Measurements from ENCODE around the gene AGPAT1. TPM values are rescaled to one million over a fixed set of nuclear protein-coding genes. Genes with fewer than 3 reads are reported as not detected.

The AGPAT1 gene
- total and polyA plus RNA-seq, 2 experiments from 2014 or later, result 39.7 to 71.2 TPM

DNA sequence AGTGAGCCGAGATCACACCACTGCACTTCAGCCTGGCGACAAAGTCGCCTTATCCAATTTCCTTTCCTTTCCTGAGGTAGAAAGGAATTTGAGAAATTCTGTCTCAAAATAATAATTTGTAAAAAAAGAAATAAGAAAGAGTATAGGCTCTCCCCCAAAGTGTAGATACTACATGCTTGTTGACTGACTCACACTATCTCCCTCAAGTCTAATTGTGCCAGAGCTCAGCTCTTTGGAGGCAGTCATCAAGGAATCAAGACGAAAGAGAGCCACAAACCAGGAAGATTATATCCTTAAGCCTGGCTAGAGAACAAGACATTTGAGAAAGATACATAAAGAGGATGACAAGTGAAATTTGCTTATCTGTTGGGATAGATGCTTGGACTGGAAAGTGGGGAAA lies 42.1 kb downstream of the AGPAT1 start:
- Histone ChIP-seq H3K36me3 (ENCODE audit: low read depth) (no peaks in the 10 kb centered on the region), H3K9me2 (ENCODE audit: insufficient read depth) (no peaks in the 10 kb centered on the region), H3K4me3 (no peak overlapping the region), H3K4me1 (ENCODE audit: insufficient read depth) (peaks cover 17% of the 10 kb centered on the region; the same call in 1 of the 2 replicates), H3F3A (ENCODE audit: insufficient read depth) (no peaks in the 10 kb centered on the region; the same call in 1 of the 2 replicates), H3K27me3 (replicated peaks; ENCODE audit: insufficient read depth) (no peaks in the 10 kb centered on the region), H3K9me3 (ENCODE audit: low read depth) (no peaks in the 10 kb centered on the region), H4K20me1 (ENCODE audit: insufficient read depth) (no peaks in the 10 kb centered on the region), H2AFZ (peak overlapping the region; percentile 77), H3K4me2 (ENCODE audit: unreplicated experiment) (peak overlapping the region; percentile 53), H3K27ac (no peak overlapping the region), H3K79me2 (ENCODE audit: insufficient read depth) (peaks cover 11% of the 10 kb centered on the region), H3K9ac (no peak overlapping the region)
- in situ Hi-C loops (cut with MboI), result no loop called here
- no peak for TF ChIP-seq EZH2phosphoT487 (IDR thresholded peaks at IDR 0.05; ENCODE audit: insufficient read depth, low read depth)
- no peak for TF ChIP-seq EZH2 (IDR thresholded peaks at IDR 0.05; ENCODE audit: insufficient read depth, poor library complexity, severe bottlenecking)
- DNase-seq, result peak; percentile 61
- WGBS, 2 experiments (ENCODE audit: low coverage in 1 of 2, low lambda C conversion rate in 2 of 2, missing lambda C conversion rate in 2 of 2), result 58 to 61% methylated on average over 4 of the region's 4 CpGs

DNA sequence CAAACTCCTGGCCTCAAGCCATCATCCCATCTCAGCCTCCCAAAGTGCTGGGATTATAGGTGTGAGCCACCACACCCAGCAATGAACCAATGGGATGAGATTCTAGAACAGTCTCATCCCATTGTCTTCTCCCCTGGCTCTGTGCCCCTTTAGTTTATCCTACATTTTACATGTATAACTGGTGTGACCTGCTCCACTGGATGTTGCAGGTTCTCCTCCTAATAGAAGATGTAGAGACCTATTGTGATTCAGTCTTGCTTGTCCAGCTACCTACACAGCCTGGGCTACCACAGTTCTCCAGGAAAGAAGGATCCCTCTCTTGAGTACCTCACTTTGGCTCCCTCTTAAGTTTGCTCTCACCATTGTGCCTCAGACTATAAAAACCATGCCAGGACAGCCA lies 43.8 kb downstream of the AGPAT1 start:
- Histone ChIP-seq H4K20me1 (ENCODE audit: insufficient read depth) (no peaks in the 10 kb centered on the region), H3K36me3 (ENCODE audit: low read depth) (no peaks in the 10 kb centered on the region), H3K27ac (no peak overlapping the region), H3K27me3 (replicated peaks; ENCODE audit: insufficient read depth) (no peaks in the 10 kb centered on the region), H3K4me3 (no peak overlapping the region), H2AFZ (no peak overlapping the region), H3F3A (ENCODE audit: insufficient read depth) (no peaks in the 10 kb centered on the region; the same call in 1 of the 2 replicates), H3K9me2 (ENCODE audit: insufficient read depth) (no peaks in the 10 kb centered on the region), H3K79me2 (ENCODE audit: insufficient read depth) (peaks cover 23% of the 10 kb centered on the region), H3K9ac (no peak overlapping the region), H3K4me2 (ENCODE audit: unreplicated experiment) (no peak overlapping the region), H3K4me1 (ENCODE audit: insufficient read depth) (peaks cover 24% of the 10 kb centered on the region; the same call in 1 of the 2 replicates), H3K9me3 (ENCODE audit: low read depth) (no peaks in the 10 kb centered on the region)
- DNase-seq, result no peak
- TF ChIP-seq EZH2 (IDR thresholded peaks at IDR 0.05; ENCODE audit: insufficient read depth, poor library complexity, severe bottlenecking) (no peak), EZH2phosphoT487 (IDR thresholded peaks at IDR 0.05; ENCODE audit: insufficient read depth, low read depth) (no peak)
- in situ Hi-C loops (cut with MboI), result no loop called here

DNA sequence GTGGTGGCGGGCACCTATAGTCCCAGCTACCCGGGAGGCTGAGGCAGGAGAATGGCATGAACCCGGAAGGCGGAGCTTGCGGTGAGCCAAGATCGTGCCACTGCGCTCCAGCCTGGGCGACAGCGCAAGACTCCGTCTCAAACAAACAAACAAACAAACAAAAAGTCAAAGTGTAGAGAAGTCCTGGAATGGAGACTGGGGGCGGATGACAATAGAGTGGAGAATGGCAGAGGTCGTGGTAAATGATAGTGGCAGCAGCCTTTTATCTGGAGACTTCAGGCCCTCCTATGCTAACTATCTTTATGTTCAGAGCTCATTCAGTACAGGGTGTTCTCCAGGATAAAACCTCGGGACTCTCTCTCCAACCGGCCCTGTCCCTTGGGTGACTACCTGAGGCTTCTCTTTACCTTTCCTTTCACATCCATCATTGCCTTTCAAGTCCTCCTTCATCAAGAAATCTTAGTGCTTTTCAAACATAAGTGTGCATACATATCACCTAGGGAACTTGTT lies 44.4 kb downstream of the AGPAT1 start:
- in situ Hi-C loops (cut with MboI), result no loop called here

DNA sequence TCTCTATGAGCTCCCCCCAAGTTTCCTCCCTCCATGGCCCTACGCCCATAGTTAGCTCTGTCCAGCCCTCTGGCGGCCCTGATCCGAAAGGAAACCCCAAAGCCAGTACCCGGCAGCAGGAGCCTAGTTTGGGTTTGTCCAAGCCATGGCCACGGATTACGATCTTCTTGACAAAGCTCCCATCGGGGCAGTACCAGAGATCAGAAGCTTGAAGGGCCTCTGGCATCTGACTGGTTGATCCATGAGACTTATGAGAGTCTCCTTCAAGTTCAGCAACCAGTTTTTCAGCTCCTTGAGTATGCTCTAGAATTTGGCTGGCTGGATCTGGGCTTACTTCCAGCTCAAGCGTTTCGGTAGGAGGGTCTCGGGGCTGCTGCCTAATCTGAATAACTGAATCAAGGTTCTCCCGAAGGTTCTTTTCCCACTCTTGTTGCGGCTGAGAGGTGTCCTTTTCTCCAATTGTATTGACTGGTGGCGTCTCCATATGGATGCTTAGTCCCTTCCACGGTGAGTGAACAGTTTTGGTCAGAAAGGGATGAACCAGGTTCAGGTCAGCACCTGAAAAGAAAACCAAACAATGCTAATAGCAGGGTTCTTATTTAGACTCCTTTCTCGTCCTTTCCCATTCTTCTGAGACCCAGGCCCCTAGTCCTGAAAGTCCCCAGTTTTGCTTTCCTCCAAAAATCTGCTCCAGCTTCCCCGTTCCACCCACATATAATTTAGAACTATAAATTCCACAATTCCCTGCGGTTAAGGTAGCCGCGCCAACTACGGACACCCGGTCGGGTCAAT lies 46.4 kb downstream of the AGPAT1 start:
- Histone ChIP-seq H3K36me3 (ENCODE audit: low read depth) (peaks cover 7% of the 10 kb centered on the region; the same call in 1 of the 2 replicates), H3K4me1 (ENCODE audit: insufficient read depth) (peaks cover 32% of the 10 kb centered on the region), H3K27ac (peak overlapping the region; percentile 66), H4K20me1 (ENCODE audit: insufficient read depth) (no peaks in the 10 kb centered on the region), H3K4me3 (peak overlapping the region; percentile 98), H3K9ac (peak overlapping the region; percentile 83), H3K9me3 (ENCODE audit: low read depth) (no peaks in the 10 kb centered on the region), H3K4me2 (ENCODE audit: unreplicated experiment) (peak overlapping the region; percentile 90), H3F3A (ENCODE audit: insufficient read depth) (no peaks in the 10 kb centered on the region; the same call in 1 of the 2 replicates), H3K9me2 (ENCODE audit: insufficient read depth) (no peaks in the 10 kb centered on the region), H3K79me2 (ENCODE audit: insufficient read depth) (peaks cover 49% of the 10 kb centered on the region), H3K27me3 (replicated peaks; ENCODE audit: insufficient read depth) (no peaks in the 10 kb centered on the region), H2AFZ (peak overlapping the region; percentile 96)
- TF ChIP-seq EZH2phosphoT487 (IDR thresholded peaks at IDR 0.05; ENCODE audit: insufficient read depth, low read depth), result no peak
- no peak for TF ChIP-seq EZH2 (IDR thresholded peaks at IDR 0.05; ENCODE audit: insufficient read depth, poor library complexity, severe bottlenecking)
- in situ Hi-C loops (cut with MboI), result no loop called here
- 20 to 22% methylated on average over 22 of the region's 22 CpGs for WGBS, 2 experiments (ENCODE audit: low coverage in 1 of 2, low lambda C conversion rate in 2 of 2, missing lambda C conversion rate in 2 of 2)
- DNase-seq, result peak; percentile 49

More for the DNA sequence above, 44.4 kb downstream of the AGPAT1 start:
- Histone ChIP-seq H2AFZ (no peak overlapping the region), H3K4me3 (no peak overlapping the region), H3K4me1 (ENCODE audit: insufficient read depth) (peaks cover 30% of the 10 kb centered on the region), H3K9ac (no peak overlapping the region), H3K36me3 (ENCODE audit: low read depth) (peaks cover under 1% of the 10 kb centered on the region; the same call in 1 of the 2 replicates), H4K20me1 (ENCODE audit: insufficient read depth) (no peaks in the 10 kb centered on the region), H3K27ac (no peak overlapping the region), H3F3A (ENCODE audit: insufficient read depth) (no peaks in the 10 kb centered on the region; the same call in 1 of the 2 replicates), H3K9me3 (ENCODE audit: low read depth) (no peaks in the 10 kb centered on the region), H3K4me2 (ENCODE audit: unreplicated experiment) (no peak overlapping the region), H3K9me2 (ENCODE audit: insufficient read depth) (no peaks in the 10 kb centered on the region), H3K79me2 (ENCODE audit: insufficient read depth) (peaks cover 29% of the 10 kb centered on the region), H3K27me3 (replicated peaks; ENCODE audit: insufficient read depth) (no peaks in the 10 kb centered on the region)
- TF ChIP-seq EZH2phosphoT487 (IDR thresholded peaks at IDR 0.05; ENCODE audit: insufficient read depth, low read depth) (no peak), EZH2 (IDR thresholded peaks at IDR 0.05; ENCODE audit: insufficient read depth, poor library complexity, severe bottlenecking) (no peak)
- 92 to 94% methylated on average over 14 of the region's 14 CpGs for WGBS, 2 experiments (ENCODE audit: low coverage in 1 of 2, low lambda C conversion rate in 2 of 2, missing lambda C conversion rate in 2 of 2)
- DNase-seq, result no peak

Measured in GM23248 (cell line).